Stimulated activated CD4-positive, alpha-beta T cell treated with anti-CD3 and anti-CD28 coated beads, TNF-alpha, amount 100 ng/mL, for 48 hours (primary cell): ENCODE data around the gene CBX4.

Experiments
- DNase-seq, 3 donors: peaks; one replicate each; pipeline ENCODE4 v3.0.0-alpha.2; 2020; ENCODE audit warnings: low read depth in 3 of 3

The CBX4 gene

DNA sequence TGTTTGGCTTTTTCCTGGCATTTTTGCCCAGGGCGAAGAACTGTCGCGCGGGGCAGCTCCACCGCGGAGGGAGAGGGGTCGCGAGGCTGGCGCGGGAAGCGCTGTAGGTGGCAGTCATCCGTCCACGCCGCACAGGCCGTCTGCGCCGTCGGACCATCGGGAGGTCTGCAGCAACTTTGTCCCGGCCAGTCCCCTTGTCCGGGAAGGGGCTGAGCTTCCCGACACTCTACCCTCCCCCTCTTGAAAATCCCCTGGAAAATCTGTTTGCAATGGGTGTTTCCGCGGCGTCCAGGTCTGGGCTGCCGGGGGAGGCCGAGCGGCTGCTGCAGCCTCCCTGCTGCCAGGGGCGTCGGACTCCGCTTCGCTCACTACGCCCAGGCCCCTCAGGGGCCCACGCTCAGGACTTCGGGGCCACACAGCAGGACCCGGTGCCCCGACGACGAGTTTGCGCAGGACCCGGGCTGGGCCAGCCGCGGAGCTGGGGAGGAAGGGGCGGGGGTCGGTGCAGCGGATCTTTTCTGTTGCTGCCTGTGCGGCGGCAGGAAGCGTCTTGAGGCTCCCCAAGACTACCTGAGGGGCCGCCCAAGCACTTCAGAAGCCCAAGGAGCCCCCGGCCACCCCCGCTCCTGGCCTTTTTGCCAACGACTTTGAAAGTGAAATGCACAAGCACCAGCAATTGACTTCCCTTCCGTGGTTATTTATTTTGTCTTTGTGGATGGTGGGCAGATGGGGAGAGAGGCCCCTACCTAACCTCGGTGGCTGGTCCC, 2.3 kb upstream of the CBX4 start:
- no peak for DNase-seq

GRCh38 chr17:79840989-79841286, 1.7 kb upstream of the CBX4 start:
- DNase-seq: no peak

DNA sequence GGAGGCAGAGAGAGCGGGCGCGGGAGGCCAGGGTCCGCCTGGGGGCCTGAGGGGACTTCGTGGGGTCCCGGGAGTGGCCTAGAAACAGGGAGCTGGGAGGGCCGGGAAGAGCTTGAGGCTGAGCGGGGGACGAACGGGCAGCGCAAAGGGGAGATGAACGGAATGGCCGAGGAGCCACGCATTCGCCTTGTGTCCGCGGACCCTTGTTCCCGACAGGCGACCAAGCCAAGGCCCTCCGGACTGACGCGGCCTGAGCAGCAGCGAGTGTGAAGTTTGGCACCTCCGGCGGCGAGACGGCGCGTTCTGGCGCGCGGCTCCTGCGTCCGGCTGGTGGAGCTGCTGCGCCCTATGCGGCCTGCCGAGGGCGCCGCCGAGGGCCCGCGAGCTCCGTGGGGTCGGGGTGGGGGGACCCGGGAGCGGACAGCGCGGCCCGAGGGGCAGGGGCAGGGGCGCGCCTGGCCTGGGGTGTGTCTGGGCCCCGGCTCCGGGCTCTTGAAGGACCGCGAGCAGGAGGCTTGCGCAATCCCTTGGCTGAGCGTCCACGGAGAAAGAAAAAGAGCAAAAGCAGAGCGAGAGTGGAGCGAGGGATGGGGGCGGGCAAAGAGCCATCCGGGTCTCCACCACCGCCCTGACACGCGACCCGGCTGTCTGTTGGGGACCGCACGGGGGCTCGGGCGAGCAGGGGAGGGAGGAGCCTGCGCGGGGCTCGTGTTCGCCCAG, 1.2 kb upstream of the CBX4 start:
- no peak for DNase-seq

GRCh38 chr17:79838522-79839274, 542 bp downstream of the CBX4 start:
- peak in 1 of 3 donors; percentile 41 for DNase-seq

GRCh38 chr17:79837888-79838521, 1.2 kb downstream of the CBX4 start:
- no peak for DNase-seq

DNA sequence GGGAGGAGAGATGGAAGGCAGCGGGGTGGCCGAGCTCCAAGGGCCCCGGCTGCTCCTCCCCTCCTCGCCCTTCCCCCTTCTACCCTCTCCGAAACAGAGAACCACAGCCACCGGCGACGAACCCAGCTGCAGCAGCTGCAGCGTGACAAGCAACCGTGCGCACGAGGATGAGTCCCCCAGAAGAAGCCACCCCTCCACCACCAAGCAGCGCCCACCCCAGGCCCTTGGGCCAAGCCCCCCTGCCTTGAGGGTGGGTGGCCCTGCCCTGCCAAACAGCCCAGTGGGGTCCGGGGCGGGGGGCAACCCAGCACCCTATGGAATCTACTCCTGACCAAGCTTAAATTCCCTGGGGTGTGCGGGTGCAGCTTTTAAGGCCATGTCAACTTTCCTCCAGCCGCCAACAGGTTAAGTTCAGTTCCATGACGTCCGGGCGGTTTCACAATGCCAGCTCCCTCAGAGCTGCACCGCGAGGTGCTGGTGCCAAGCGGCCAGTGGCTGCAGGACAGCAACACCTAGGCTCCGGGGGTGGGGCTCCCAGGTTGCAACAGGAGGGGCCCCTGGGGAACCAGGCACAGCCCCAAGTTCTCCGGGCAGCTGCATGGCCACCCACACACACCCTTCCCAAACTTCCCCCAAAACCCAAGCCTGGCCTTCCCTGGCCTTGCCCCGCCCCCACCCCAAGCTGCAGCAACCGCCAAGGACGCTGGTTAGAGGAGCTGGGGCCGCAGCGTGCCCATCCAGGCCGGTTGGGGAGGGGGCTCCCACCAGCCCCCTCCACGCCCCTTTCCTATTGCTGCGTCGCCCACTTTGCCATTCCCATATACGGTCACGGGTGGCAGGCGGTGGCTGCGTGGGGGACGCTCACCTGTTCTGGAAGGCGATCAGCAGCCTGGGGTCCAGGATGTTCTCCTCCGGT, 2.0 kb downstream of the CBX4 start:
- DNase-seq: peak in 1 of 3 donors; percentile 44

GRCh38 chr17:79836510-79836971, 2.7 kb downstream of the CBX4 start:
- DNase-seq: no peak

GRCh38 chr17:79835953-79836509, 3.2 kb downstream of the CBX4 start:
- no peak for DNase-seq

DNA sequence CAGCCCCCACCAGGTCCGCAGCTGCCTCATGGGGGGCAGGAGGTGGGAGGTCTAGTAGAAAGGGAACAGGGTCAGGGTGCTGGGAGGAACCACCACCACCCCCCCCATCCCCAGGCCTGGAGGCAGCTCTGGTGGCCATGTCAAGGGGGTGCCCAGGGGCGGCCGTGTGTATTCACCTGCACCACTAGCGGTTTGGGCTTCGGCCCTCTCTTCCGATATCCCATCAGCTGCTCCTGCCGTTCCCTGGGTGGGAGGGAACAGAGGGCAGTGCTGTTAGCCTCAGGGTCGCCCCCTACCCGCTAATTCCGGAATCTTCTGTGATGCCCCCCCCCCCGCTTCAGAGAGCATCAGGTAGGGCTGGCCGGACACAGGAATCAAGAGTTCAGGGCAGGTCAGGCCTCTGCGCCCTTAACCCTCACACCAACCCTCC, 3.8 kb downstream of the CBX4 start:
- DNase-seq: no peak

- DNase-seq: no peak
Measured at GRCh38 chr17:79834565-79835469, 4.4 kb downstream of the CBX4 start.

DNA sequence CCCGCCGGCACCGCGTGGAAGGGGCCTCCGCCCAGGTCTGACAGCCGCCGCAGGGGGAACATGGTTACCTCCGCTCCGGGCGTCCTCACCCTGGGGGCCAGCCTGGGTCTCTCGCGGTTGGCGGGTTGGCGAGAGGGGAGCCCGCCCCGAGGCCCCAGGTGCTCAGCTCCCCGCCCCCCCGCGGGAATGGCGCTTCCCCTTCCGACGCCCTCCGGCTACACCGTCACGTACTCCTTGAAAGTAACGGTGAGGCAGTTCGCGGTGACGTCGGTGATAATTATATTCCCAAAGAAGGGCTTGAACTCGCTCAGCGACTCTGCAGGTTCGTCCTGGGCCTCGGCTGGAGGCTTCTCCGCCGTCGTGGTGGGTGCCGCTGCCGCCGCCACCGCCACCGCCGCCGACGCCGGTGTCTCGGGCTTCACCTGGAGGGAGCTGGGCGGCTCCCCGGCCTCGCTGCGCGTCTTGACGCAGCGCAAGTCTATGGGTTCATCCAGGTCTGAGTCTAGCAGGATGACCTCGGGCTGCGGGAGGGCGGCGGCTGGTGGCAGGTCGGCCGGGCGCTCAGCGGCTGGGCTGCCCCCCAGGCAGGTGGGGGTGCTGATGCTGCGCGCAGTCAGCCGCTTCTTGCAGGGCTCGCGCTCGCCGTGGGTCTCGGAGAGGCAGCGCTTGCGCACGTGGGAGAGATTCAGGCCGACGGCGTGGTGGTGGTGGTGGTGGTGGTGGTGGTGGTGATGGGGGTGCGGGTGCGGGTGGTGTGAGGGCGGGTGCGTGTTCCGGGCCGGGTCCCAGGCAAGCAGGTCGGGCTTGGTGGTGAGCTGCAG, 5.3 kb downstream of the CBX4 start:
- DNase-seq: no peak

GRCh38 chr17:79833110-79833450, 6.2 kb downstream of the CBX4 start:
- DNase-seq: no peak

GRCh38 chr17:79832218-79833109, 6.8 kb downstream of the CBX4 start:
- DNase-seq: no peak

GRCh38 chr17:79831265-79832217, 7.7 kb downstream of the CBX4 start:
- no peak for DNase-seq

DNA sequence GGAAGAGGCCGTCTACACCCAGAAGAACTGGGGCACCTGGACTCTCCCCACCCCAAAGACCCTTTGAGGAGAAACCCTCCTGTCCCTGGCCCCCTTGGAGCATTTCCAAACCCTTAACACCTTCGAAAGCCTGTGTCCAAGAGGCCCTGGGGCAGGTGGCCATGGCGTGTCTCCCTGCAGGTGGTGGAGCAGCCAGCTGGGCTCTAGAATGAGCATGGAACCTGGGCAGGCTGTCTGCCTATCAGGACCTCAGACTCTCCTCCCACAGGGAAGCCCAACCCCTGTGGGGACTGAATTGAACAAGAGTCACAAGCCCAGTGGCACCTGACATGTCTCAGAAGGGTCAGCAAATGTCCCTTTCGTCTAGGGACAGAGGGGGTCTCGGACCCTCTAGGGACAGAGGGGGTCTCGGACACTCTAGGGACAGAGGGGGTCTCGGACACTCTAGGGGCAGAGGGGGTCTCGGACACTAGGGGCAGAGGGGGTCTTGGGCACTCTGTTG, 8.4 kb downstream of the CBX4 start:
- no peak for DNase-seq

- no peak for DNase-seq
Measured at GRCh38 chr17:79830303-79830702, 8.9 kb downstream of the CBX4 start.

DNA sequence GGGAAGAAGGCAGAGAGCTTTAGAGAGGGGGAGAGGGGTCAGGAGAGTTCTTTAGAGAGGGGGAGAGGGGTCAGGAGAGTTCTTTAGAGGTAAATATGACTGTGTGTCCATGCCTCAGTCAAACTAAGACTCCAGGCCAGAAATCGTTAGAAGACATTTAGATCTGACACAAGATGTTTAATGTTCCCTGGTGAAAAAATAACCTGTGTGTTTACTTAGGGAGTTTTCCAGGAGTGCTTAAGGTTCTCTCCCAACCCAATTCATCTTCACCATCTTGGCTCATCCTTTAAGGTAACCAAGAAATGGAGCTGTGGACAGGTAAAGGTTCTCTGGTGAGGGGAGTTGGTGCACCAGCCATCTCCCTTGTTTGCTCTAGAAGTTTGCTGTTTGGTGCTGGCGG, 9.8 kb downstream of the CBX4 start:
- DNase-seq: no peak
